HG02938 (cell line): ENCODE measurements around the gene GRIA1.

ENCODE experiments used
- ATAC-seq: cut with Tn5 transposase; IDR thresholded peaks from one replicate; pipeline ENCODE4 v1.9.1; 2021; ENCODE audit warnings: mild to moderate bottlenecking, moderate library complexity; ENCODE audit not compliant: unreplicated experiment

The GRIA1 gene

DNA sequence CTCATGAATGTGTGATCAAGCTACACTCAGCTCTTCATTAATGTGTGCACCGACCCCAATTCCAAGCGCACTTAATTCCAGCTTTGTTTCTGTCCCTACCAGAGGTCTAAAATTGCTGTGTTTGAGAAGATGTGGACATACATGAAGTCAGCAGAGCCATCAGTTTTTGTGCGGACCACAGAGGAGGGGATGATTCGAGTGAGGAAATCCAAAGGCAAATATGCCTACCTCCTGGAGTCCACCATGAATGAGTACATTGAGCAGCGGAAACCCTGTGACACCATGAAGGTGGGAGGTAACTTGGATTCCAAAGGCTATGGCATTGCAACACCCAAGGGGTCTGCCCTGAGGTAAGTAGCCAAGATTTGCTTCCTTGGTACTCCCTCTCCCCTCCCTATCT, 279.6 kb downstream of the GRIA1 start:
- ATAC-seq, result no peak

DNA sequence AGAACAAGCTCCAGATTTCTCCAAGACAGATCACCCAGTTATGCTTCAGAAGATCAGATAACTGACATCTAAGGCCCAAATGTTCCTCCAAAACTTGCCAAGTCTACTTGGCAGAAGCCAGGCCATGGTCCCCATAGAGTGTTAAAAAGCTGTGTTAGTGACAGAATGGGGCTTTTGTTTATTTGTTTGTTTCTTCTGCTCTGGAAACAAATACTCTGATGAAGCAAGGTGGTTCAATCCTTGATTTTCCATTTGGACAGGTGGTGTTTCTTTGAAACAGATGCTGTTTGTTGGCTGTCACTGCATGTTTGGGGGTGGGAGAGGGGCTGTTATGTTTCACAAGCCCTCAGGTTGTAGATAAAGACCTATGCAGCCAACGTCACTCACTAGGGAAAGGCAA, 284.2 kb downstream of the GRIA1 start:
- no peak for ATAC-seq

DNA sequence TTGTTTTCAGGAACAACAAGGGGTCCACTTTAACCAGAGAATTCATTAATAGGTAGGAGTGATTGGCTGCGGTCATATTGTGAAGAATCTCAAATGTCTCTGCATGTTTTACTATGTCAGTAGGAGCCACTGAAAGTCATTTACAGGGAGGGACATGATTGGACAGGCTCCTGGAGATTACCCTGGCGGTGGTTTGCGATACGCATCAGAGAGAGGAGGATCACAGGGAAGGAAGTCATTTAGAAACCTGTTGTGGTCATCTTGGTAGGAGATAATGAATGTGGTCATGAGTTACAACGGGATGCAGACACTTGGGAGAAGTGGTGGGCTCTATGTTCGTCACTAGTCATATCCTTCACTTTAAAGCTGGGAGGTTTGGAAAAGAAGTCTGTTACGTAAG, 285.5 kb downstream of the GRIA1 start:
- ATAC-seq, result no peak

DNA sequence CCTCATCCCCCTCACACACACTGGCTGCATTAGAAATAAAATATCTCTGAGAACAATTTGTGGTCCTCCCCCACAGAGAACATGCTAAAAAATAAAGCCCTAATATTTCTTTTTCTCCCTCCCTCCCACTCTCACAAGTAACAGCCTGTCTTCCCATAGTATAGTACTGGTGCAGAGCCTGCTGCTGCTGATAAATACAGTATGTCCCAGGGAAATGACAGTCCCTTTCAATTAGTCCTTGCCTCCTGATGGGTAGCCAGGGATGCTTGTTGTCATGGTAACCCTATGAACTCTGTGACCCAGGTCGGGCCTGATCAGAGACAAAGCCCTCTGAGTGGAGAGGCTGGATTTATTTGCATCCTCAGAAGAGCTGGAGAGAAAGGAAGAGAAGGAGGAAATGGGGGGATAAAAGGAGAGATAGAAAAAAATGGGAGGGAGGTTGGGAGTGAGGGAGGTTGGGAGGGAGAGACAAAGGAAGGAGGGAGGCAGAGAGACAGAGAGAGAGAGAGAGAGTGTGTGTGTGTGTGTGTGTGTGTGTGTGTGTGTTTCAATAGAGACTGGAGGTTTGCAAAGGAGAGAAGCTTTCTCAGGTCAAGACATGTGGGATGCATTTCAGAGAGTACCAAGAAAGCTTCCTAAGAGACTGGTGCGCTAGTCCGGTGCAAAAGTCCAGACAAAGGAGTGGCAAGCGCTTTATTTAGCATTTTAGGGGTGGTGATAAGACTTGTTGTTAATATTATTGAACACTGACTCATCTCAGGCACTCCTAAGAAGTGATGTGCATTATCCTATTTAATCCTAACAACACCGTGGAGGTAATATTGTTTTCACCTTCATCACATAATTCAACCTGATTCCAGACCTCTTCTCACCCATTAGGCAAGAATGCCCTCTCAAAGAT, 287.5 kb downstream of the GRIA1 start:
- no peak for ATAC-seq

DNA sequence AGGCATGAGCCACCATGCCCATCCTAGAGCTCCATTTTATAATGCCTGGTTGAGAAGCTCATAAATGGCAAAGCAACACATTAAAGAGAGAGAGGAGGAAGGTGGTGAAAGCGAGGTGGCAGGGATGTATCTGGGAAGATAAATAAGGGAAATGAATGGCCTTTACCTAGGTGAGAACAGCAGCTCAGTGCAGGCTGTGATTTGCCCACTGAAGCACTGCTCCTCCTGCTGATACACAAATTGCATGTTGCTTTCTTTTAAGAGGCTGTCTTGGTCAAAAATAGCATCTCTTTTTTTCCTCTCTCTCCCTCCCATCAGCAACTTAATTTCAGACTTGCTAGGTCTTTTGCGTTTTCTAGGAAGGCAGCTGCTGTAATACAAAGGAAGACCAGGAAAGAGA, 289.4 kb downstream of the GRIA1 start:
- no peak for ATAC-seq

DNA sequence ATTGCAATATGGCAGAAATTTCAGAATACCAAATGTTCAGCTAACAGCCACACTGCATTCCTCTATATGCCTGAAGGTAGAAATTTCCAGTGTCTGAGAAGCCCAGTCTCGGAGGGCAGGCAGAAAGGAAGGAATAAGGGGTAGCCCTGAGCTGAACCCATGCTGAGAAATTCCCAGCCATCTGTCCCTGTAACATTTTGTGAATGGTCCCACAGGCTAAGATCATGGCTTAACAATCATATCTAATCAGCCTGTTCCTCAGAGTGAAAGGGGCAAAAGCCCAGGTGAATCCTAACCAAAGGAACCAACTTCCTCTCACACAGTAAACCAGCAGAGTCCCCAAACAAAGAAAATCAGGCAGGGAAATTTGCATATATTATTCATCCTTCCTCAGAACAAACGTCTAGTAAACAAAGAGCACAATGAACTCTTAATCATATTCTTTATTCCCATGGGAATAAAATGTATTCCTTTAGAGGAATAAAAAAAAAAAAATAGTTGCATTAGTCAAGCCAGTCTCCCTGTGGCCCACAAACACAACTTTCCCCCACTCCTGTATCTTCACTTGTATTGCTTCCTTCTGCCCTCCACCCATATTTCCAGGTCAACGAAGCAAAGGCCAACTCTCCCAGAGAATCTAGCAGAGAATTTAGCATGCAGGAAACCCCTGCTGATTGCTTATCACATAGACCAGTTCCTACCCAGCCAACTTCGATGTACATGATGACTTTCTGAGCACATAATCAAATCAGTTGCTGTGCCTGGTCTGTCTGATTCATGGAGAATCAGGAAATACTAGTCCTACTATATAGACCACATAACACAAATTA, 290.6 kb downstream of the GRIA1 start:
- ATAC-seq, result no peak

DNA sequence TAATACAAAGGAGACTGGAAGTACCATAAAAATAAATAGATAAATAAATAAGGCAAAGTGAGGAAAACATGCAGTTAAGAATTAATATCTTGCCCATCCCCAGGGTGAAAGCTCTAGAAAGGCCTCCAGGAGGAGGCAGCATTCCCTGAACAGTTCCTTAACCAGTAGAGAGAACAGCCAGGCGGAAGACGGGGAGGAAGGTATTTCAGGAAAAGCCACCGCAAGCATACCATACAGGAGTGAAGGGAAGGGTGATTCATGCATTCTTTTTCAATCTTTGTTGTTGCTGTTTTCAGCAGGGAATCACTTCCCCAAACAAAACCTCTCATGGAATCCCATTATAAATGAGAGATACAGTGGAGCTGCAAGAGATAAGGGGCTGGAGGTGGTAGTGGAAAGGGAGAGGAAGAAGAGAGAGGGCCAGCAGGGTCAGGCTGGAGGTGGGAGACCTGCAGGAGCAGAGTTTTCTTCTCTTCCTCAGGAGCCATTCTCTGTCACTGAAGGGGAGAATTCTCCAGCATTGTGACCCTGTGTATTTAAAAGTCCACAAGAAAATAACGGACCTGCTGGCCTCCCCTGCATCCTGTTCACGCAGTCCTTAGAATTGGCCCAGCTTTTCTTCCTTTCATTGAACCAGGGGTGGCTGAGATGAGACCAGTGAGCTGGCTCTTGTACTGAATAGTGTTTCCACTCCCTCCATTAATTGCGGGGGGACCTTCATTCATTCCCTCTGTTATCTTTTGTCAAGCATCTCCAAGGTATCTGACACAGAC, 292.3 kb downstream of the GRIA1 start:
- ATAC-seq, result no peak

DNA sequence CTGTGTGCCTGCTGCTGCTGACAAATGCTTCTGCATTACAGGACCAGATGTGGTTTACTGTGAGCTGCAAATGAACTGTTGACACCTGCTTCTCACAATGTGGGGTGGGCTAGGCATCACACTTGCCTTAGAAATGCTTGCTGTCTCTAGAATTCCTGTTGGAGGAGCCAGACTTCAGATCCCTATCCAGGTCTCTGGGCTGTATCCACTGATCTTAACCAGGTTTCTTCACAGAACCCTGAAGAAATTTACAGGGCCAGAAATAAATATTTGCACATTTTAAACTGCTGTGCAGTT, 292.8 kb downstream of the GRIA1 start:
- no peak for ATAC-seq

DNA sequence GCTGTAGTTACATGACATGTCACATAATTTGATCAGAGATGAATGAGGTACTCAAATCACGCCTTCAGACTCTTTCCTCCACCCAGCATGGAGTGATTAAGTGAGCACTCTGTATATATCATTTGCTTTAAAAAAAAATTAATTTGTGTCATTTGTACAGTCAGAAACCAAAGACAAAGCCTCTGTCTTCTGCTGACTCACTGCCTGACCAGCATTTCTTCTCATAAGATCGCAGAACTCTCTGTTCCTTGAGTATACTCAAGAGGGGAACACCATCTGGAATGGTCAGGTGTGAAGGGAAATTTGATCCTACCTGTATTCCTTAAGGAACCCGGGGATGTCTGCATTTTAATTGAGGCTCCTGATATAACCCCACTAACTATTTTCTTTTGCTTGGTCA, 293.8 kb downstream of the GRIA1 start:
- ATAC-seq, result no peak

DNA sequence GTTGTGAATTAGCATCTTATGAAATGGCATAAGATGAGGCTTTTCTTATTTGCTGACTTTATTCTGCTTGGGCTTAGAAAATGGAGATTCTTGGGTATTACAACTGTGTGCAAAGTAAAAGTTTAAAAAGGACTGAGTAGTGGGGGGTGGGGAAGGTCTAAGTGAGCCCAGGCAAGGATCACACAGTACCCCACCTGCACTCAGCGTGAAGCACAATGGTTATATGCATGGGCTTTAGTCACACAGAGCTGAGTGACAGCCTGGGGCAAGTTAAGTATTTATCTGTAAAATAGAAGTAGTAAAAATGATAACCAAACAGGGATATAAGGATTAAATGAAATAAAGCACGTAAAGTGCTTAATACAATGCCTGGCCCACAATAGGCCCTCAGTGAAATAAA, 300.9 kb downstream of the GRIA1 start:
- ATAC-seq, result no peak

DNA sequence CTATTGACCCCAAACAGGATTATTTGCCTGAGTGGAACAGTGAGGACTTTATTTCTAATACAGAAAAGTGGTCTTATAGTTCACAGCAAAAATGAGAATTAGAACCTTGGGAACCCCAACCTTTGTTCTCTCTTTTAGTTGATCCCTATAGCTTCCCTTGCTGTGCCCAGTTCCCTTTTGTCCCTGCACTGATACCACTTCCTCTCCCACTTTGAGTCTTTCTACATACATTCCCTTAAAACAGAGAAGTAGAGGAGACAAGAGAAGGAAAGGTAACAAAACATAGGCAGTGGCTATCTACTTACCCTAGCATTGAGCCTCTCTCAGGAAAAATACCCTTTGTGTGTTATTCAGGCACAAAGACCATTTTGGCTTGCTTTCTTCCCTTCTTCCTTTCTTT, 301.8 kb downstream of the GRIA1 start:
- no peak for ATAC-seq

DNA sequence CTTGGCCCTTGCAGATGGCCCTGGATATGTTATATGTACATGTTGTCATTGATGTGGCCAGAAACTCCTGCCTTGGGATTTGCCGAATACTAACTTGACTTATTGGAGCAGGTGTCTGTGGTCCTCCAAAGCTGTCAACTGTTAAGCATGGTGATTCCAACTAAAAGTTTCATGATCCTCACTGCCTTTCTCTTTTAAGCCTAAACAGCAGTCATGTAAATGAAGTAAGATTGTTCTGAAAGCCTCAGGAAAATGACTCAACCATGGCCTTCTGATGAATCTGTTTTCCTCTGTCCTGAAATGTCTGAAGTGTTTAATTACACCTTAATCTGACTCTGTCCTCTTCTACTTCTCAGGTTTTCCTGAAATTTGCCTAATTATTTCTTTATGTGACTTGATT, 303.2 kb downstream of the GRIA1 start:
- no peak for ATAC-seq

DNA sequence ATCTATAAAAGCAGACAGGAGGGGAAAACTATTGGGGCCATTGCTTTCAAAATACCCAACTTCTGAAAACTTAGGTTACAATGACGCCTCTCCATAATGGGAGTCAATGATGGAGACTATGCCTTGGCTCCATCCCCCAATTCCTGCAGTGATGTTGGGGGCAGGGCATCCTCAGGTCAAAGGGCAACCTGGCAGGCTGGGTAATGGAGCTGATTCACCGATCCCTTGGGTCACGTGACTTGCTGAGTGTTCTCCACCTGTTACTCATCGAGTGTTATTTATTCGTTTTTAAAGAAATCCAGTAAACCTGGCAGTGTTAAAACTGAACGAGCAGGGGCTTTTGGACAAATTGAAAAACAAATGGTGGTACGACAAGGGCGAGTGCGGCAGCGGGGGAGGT, 303.9 kb downstream of the GRIA1 start:
- no peak for ATAC-seq

DNA sequence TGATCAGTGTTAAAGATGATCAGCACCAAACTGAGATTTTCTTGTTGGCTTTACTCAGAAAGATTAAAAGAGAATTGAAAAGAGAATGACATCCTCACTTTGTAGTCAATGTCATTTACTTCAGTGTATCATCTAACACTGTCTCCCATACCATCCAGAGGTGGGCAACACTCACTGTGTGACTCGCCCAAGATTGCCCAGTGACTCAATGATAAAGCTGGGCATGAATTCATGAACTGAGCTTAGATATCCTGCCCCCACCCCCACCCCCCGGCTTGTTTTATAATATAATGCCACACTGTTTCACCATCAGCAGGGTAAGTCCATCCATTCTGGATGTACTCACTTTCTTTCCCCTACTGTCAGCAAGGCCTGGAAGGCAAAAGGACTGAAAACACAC, 306.1 kb downstream of the GRIA1 start:
- ATAC-seq, result no peak

DNA sequence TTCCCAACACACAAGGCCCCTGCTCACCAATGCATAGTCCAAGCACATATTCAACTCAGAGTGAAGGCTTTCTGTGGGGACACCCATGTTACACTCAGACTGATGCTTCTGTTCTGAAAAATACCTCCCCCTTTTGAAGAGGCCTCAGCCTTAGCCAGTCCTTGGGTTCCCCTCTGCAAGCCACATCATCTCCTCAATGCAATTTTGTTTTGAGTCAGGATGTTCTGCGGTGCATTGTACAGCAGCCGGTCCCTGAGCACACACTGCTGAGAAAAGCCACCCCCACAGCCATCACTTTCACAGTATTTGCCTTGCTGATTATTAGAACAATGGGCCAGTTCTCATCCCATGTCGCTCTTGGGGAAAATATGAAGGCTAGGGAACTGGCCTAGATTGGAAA, 307.0 kb downstream of the GRIA1 start:
- ATAC-seq, result peak; percentile 93

DNA sequence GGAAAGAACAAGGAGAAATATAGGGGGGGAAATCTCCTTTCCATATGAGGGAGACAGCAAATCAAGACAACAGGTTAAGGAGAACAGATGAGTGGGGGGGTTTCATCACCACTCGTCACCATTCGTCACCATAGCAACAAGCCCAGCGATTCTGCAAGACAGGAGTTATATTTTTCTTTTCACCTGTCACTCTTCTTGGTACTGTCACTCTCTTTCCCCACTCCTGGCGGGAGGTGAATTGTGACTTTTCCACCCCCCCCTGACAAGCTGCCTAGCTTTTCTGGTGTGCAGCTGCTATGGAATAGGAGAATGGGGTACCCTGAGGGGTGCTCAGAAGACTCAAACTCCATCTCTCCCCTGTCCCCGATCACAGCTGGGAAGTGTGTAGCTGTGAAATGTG, 308.4 kb downstream of the GRIA1 start:
- no peak for ATAC-seq

DNA sequence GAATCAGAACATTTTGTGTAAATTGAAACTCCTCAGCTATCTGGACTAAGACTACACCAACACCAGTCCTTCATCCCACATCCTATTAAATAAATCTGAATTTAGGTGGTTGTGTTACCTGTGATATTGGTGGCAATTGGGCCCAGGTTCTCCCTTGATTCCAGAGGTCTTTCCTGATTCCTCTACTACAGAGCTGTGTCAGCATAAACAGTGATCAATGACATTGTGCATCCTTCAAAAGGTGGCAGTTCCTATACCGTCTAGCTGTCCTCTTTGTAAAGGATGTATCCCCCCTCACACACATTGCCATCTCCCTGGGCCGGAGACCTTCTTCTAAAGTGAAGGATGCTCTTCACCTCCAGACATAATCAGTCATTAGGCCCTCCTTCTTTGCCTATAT, 309.0 kb downstream of the GRIA1 start:
- ATAC-seq, result no peak

DNA sequence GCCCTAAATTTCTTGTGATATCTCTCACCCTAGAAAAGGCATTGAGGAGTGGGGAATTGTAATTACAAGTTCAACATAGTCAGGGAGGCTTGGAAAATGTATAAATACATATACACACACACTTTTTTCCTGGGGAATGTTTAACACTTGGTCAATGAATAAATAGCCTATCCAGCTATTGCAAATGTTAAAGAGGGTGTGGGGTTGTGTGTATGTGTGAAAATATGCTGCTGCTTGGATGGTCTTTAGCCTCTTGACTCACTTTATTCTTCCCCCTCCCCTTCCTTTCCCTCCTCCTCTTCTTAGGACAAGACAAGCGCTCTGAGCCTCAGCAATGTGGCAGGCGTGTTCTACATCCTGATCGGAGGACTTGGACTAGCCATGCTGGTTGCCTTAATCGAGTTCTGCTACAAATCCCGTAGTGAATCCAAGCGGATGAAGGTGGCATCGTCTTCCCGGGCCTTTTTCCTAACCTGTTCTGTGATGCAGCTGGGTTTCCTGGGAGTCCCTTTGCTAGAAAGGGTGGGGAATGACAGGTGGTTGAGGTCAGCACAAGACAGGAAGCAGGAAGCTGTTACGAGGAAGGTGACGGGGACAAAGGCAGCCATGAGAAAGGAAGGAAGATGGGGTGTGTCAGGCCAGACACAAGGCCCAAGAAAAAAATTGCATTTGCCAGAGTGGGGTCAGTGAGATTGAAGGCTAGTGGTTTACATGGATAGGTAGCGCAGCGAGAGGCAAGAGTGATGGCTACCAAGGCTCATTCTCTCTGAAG, 311.8 kb downstream of the GRIA1 start:
- ATAC-seq, result no peak

DNA sequence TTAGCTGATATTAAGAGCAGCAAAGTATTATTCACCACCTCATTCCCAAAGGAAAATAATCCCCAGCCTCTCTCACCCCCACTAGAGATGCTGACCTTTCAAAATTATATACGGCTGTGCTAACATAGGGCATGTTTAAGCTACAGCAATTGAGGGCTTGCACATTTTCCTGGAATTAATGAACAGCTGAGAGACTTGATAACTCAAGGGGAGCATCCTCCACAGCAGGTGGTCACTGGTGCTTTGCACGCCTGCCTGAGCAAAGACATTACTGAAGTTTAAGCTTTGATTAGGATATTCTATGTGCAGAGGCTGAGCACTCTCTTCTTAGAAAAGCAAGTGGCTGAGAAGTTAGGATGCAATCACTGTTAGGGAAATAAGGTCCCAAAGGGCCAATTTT, 317.3 kb downstream of the GRIA1 start:
- no peak for ATAC-seq

DNA sequence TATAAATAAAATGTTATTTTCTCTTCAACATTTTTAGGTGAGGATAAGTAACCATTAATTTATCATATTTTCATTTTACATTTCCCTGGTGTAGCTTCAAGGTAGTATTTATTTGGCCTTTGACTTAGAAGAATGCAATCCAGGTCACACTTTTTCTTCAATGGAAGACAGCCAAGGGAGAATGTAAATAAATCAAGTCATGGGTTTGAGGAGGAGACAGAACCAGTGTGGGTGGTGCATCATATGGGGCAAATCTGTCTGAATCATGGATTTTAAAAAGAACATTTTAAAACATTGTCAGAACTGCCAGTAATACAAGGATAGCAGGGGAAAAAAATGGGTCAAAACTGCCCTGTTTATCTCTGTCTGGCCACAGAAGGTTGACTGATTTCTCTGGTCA, 318.7 kb downstream of the GRIA1 start:
- no peak for ATAC-seq

DNA sequence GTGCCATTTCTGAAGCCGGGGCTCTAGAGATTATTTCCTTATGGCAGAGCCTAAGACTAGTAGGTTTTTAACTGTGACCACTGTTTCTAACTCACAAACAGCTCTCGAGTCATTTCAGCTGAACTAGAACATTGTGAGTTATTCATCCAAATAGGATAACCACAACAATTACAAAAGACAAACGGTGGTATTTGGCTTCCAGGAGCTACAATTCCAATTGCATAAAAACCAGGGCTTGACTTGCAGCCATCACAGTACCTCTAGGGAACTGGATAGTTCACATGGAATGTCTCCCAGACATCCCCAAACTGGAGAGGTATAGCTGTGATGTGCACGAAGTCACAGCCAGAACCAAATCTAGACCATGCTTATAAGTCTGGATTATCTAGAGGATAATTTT, 323.4 kb downstream of the GRIA1 start:
- ATAC-seq, result no peak
